MM.1S (cell line): ENCODE data around the gene CDK5R2.

ENCODE experiments used
- EZH2 ChIP-seq: fragments of 300-600 bp; sonication (generic); optimal IDR thresholded peaks from 2 replicates; pipeline ENCODE3; 2017; ENCODE audit warnings: low read depth, mild to moderate bottlenecking, antibody characterized with exemption, low read length, mixed read lengths
- EZH2phosphoT487 ChIP-seq: fragments of 300-600 bp; sonication (generic); IDR thresholded peaks from 2 replicates; pipeline ENCODE4 v1.6.1; 2018; ENCODE audit warnings: antibody characterized with exemption, low read length
- TF ChIP-seq, protein P1 (sequence below): fragments of 300-600 bp; sonication (generic); IDR thresholded peaks from 2 replicates; pipeline ENCODE4 v1.5.1; 2016; ENCODE audit warnings: antibody characterized with exemption, low read length, mixed read lengths

DNA sequence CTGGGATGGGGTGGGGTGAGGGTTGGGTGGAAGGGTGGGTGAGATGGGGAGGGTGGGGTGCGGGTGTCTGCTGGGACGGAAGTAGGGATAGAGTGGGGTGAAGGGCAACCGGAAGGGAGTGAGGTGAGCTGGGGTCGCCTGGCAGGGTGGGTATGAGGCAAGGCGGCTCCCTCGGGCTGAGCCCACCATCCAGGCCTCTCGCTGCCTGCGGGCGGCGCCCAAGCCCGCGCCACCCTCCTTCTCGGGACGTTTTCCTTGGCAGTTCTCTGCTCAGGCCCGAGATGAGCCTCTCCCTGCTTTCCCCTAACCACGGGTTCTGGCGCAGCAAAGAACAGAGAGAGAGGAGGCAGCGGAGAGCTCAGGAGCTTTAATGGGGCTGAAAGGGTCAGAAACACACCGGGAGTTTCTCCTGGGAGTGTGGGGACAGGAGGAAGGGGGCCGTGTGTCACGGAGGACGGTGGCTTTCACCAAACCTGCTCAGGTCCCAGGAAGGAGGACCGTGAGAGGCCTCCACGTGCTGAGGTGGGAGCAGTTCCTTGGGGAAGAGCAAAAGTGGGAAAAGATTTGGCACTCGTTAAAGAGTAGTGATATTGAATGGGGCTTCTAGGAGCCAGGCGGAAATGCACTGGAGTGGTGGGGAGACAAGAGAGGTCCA lies 21.4 kb downstream of the CDK5R2 start:
- TF ChIP-seq, protein P1, sequence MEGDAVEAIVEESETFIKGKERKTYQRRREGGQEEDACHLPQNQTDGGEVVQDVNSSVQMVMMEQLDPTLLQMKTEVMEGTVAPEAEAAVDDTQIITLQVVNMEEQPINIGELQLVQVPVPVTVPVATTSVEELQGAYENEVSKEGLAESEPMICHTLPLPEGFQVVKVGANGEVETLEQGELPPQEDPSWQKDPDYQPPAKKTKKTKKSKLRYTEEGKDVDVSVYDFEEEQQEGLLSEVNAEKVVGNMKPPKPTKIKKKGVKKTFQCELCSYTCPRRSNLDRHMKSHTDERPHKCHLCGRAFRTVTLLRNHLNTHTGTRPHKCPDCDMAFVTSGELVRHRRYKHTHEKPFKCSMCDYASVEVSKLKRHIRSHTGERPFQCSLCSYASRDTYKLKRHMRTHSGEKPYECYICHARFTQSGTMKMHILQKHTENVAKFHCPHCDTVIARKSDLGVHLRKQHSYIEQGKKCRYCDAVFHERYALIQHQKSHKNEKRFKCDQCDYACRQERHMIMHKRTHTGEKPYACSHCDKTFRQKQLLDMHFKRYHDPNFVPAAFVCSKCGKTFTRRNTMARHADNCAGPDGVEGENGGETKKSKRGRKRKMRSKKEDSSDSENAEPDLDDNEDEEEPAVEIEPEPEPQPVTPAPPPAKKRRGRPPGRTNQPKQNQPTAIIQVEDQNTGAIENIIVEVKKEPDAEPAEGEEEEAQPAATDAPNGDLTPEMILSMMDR: no peak
- TF ChIP-seq EZH2 (no peak), EZH2phosphoT487 (no peak)
